Caco-2 (cell line): ENCODE measurements around the gene GNL2. TPM values are rescaled to one million over a fixed set of nuclear protein-coding genes. Genes with fewer than 3 reads are reported as not detected.
A peak's percentile ranks its signal among the peaks of the same experiment; 100 is the strongest.

ENCODE experiments used
- BruUV-seq: library from RNA; stranded (reverse); fragments of 400-500 nt; replicated peaks from 2 replicates; lab custom pipeline; 2021; lab: Mats Ljungman, UMichigan
- CTCF ChIA-PET: fragments of 300-600 bp; sonication (Branson Sonifier 250); formaldehyde crosslinking; loops from one replicate; lab custom pipeline; 2022; ENCODE audit warnings: antibody characterized with exemption; lab: Charles Lee
- POLR2A ChIA-PET: fragments of 300-600 bp; sonication (Branson Sonifier 250); formaldehyde crosslinking; loops from one replicate; lab custom pipeline; 2022; ENCODE audit warnings: antibody characterized with exemption; lab: Charles Lee
- DNase-seq, 2 experiments: peaks; one replicate each; pipeline versions ENCODE4 v3.0.0 to v3.0.0-alpha.2; 2020 to 2022
- H3K27me3 ChIP-seq: replicated peaks from 2 replicates; pipeline ENCODE4 v1.6.0; 2011; ENCODE audit warnings: low read length; ENCODE audit not compliant: control insufficient read depth, insufficient read depth
- H3K36me3 ChIP-seq: 2 replicates; pipeline ENCODE4 v1.5.1; 2011; ENCODE audit warnings: low read length; ENCODE audit not compliant: control insufficient read depth, insufficient read depth
- H3K4me1 ChIP-seq: fragments of 250-450 bp; sonication (Bioruptor Pico); 2 replicates; pipeline ENCODE4 v1.5.1; 2020; ENCODE audit warnings: mild to moderate bottlenecking
- H3K4me3 ChIP-seq: 2 replicates; pipeline ENCODE4 v1.5.1; 2011; ENCODE audit warnings: low read depth, mild to moderate bottlenecking, control low read depth, low read length
- H3K9me3 ChIP-seq: fragments of 250-450 bp; sonication (Bioruptor Pico); 2 replicates; pipeline ENCODE4 v1.5.1; 2020; ENCODE audit warnings: mild to moderate bottlenecking, moderate library complexity
- H3K27ac Mint-ChIP-seq: one replicate; pipeline ENCODE4 v1.8.0; 2022; ENCODE audit warnings: mixed read lengths; ENCODE audit not compliant: unreplicated experiment
- H3K27me3 Mint-ChIP-seq: one replicate; pipeline ENCODE4 v1.8.0; 2022; ENCODE audit warnings: mixed read lengths; ENCODE audit not compliant: insufficient read depth, unreplicated experiment
- H3K36me3 Mint-ChIP-seq: one replicate; pipeline ENCODE4 v1.8.0; 2022; ENCODE audit warnings: mild to moderate bottlenecking, mixed read lengths; ENCODE audit not compliant: insufficient read depth, unreplicated experiment
- H3K4me1 Mint-ChIP-seq: one replicate; pipeline ENCODE4 v1.8.0; 2022; ENCODE audit warnings: low read depth, mixed read lengths; ENCODE audit not compliant: unreplicated experiment
- H3K4me3 Mint-ChIP-seq: one replicate; pipeline ENCODE4 v1.8.0; 2022; ENCODE audit warnings: mild to moderate bottlenecking, moderate library complexity, mixed read lengths; ENCODE audit not compliant: unreplicated experiment
- H3K9me3 Mint-ChIP-seq: one replicate; pipeline ENCODE4 v1.8.0; 2022; ENCODE audit warnings: mixed read lengths; ENCODE audit not compliant: unreplicated experiment
- intact Hi-C: fragments of 100-400 bp; cut with micrococcal nuclease; formaldehyde crosslinking; loops from one replicate; pipeline ENCODE4 v1.10.0; 2022; ENCODE audit not compliant: unreplicated experiment
- total RNA-seq: library from RNA; stranded (reverse); gene quantifications from 2 replicates; pipeline ENCODE4 v1.2.3, GENCODE V29; 2022
- TF ChIP-seq, protein P1 (sequence below), 2 experiments: fragments of 200-600 bp in 1 of 2; IDR thresholded peaks; 1 replicate in 1 of 2; 2 replicates in 1 of 2; pipeline versions ENCODE4 v1.5.1 to v1.8.0; 2011 to 2022; ENCODE audit warnings: antibody characterized with exemption in 1 of 2, control low read depth in 1 of 2, inconsistent platforms in 1 of 2, low read depth in 1 of 2, low read length in 1 of 2, mild to moderate bottlenecking in 1 of 2, moderate library complexity in 1 of 2; ENCODE audit not compliant: insufficient read depth in 1 of 2, severe bottlenecking in 1 of 2, unreplicated experiment in 1 of 2

GNL2 gene
- total RNA-seq, 1 experiment from 2014 or later = 51.6 TPM

DNA sequence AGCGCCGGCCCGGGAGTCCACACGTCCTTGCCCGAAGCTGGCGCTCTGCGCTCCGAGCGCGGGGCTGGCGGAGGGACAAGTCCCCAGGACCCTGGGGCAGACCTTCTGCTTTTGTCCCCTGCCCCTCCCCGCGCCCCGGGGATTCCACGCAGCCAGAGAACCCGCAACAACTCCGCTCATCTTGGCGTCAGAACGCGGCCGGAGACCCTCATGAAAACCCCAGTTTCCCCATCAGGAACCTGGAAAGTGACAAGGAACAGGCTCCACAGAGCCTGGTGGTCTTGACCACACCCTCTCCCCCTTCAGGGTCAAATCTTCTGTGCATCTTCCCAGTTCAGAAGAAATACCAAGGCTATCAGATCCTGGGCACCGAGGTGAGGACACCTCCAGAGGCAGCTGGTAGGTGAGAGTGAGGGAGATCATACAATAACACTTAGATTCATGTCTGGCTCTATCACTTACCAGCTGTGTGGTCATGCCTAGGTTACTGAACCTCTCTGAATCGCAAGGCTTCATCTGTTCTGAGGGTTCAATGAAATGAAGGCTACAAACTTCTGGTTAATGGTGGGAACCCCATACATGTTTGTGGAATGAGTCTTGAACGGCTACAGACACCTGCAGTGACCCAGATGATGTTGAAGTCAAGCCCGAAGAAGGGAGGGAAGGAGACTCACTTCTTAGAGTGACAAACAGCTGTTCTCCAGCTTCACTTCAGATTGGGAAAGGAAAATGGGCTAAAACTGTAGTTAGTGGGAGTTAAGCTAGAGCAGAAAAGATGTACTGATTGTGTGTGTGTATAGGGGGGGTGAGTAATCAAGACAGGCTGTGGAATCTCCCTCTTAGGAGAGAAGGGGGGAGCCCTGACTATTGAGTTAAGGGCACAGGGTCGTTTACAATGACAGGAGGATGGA lies 39.5 kb upstream of the GNL2 start:
- no peak overlapping the region for H3K27ac Mint-ChIP-seq
- H3K9me3 ChIP-seq = no peaks in the 10 kb centered on the region
- no peaks in the 10 kb centered on the region for H3K9me3 Mint-ChIP-seq
- DNase-seq = no peak
- TF ChIP-seq, protein P1, sequence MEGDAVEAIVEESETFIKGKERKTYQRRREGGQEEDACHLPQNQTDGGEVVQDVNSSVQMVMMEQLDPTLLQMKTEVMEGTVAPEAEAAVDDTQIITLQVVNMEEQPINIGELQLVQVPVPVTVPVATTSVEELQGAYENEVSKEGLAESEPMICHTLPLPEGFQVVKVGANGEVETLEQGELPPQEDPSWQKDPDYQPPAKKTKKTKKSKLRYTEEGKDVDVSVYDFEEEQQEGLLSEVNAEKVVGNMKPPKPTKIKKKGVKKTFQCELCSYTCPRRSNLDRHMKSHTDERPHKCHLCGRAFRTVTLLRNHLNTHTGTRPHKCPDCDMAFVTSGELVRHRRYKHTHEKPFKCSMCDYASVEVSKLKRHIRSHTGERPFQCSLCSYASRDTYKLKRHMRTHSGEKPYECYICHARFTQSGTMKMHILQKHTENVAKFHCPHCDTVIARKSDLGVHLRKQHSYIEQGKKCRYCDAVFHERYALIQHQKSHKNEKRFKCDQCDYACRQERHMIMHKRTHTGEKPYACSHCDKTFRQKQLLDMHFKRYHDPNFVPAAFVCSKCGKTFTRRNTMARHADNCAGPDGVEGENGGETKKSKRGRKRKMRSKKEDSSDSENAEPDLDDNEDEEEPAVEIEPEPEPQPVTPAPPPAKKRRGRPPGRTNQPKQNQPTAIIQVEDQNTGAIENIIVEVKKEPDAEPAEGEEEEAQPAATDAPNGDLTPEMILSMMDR (IDR thresholded peaks at IDR 0.05; ENCODE audit: insufficient read depth in 1 of 2, low read depth in 1 of 2, low read length in 1 of 2, severe bottlenecking in 1 of 2, unreplicated experiment in 1 of 2) = no peak
- no peaks in the 10 kb centered on the region for H3K36me3 ChIP-seq
- no peak overlapping the region; the same call in 1 of the 2 replicates for H3K4me3 ChIP-seq
- no peaks in the 10 kb centered on the region for H3K36me3 Mint-ChIP-seq
- peak overlapping the region; percentile 28 for H3K4me3 Mint-ChIP-seq
- peaks cover 2% of the 10 kb centered on the region; the same call in 1 of the 2 replicates for H3K27me3 ChIP-seq
- ChIA-PET CTCF (interaction anchor here (0.6 kb wide), 1 partner anchor 10 kb away, joined by 4 read pairs; no protein-coding TSS in a partner anchor), POLR2A (no interaction called here)
- H3K4me1 ChIP-seq = 0 out of 2 replicates have a peak, but pooled peaks cover 5% of the 10 kb centered on the region
- intact Hi-C loops = no loop called here
- peaks cover 28% of the 10 kb centered on the region for H3K27me3 Mint-ChIP-seq
- no peaks in the 10 kb centered on the region for H3K4me1 Mint-ChIP-seq
- BruUV-seq = no TSS peak

DNA sequence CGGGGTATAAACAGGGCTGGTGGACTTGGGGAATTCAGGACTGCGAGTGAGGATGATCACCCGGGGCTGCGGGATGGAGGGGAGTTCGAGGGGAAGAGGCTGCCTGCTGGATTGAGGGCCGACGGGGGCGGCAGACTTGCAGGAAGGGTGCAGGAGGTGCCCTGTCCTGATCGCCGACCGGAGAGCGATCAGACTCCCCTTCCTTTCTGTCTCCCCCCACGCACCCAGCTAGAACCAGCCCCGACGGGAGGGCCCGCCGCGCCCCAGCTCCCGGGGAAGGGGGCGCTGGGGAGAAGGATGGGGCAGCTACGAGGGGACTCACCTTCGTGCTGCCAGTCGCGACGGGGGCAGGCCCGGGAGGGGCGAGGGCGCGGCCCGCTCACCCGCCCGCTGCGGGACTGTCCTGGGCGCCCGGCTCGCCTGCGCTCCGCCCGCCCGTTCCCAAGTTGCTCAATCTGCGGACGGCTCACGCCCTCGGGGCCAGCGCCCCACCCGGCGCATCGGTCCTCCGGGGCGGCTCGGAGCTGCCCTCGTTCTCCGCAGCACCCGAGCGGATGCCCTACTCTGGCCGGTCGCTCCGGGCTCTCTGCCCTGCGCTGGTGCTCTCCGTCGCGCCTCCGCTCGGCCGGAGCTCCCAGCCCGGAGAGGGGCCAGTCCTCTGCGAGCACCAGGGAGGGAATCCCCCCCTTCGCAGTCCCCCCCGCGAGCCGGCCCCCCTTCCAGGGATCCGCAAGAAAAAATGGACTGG lies 38.7 kb upstream of the GNL2 start, which contains the start of gene RSPO1:
Gene RSPO1, minus strand, starts transcription at position 649 of the 748 bp plus-strand sequence. CDS start 5,231 bp downstream, outside the sequence.
- BruUV-seq = no TSS peak
- Histone ChIP-seq H3K4me3 (peak within 1 kb of the TSS; percentile 25), H3K9me3 (no peaks in the 10 kb centered on the region), H3K4me1 (0 out of 2 replicates have a peak, but pooled peaks cover 5% of the 10 kb centered on the region), H3K36me3 (no peaks in the 10 kb centered on the region), H3K27me3 (peaks cover 2% of the 10 kb centered on the region; the same call in 1 of the 2 replicates)
- Mint-ChIP-seq H3K9me3 (no peaks in the 10 kb centered on the region), H3K27me3 (peaks cover 28% of the 10 kb centered on the region), H3K36me3 (no peaks in the 10 kb centered on the region), H3K4me3 (peak within 1 kb of the TSS; percentile 56), H3K4me1 (no peaks in the 10 kb centered on the region), H3K27ac (no peak within 1 kb of the TSS)
- CTCF ChIA-PET = interaction anchor here (0.6 to 0.8 kb wide), 2 partner anchors 9 to 10 kb away, joined by 3 to 4 read pairs; no protein-coding TSS in a partner anchor
- POLR2A ChIA-PET = no interaction called here
- TF ChIP-seq, protein P1 (IDR thresholded peaks at IDR 0.05; ENCODE audit: insufficient read depth in 1 of 2, low read depth in 1 of 2, low read length in 1 of 2, severe bottlenecking in 1 of 2, unreplicated experiment in 1 of 2) = no peak
- intact Hi-C loops = no loop called here
- DNase-seq = peak in 1 of 2 experiments; percentile 17

DNA sequence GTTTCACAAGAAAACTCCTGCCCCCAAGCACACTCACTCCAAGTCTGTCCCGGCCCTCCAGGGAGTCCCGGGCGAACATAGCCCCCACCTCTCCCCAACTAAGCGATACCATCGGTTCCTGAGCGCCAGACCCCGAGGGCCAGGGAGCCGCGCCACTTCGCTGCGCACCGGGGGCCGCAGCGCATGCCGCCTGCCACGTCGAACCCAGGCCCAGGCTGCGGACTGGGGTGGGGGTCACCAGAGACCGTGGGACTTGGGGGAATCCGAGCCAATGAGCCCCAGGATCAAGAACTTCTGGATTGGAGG lies 38.2 kb upstream of the GNL2 start:
- CTCF ChIA-PET = interaction anchor here (0.8 kb wide), 1 partner anchor 10 kb away, joined by 3 read pairs; no protein-coding TSS in a partner anchor
- H3K36me3 ChIP-seq = no peaks in the 10 kb centered on the region
- no peak overlapping the region for H3K27ac Mint-ChIP-seq
- 0 out of 2 replicates have a peak, but pooled peaks cover 5% of the 10 kb centered on the region for H3K4me1 ChIP-seq
- peaks cover 29% of the 10 kb centered on the region for H3K27me3 Mint-ChIP-seq
- intact Hi-C loops = no loop called here
- TF ChIP-seq, protein P1 (IDR thresholded peaks at IDR 0.05; ENCODE audit: insufficient read depth in 1 of 2, low read depth in 1 of 2, low read length in 1 of 2, severe bottlenecking in 1 of 2, unreplicated experiment in 1 of 2) = no peak
- no peaks in the 10 kb centered on the region for H3K9me3 Mint-ChIP-seq
- BruUV-seq = no TSS peak
- no peaks in the 10 kb centered on the region for H3K9me3 ChIP-seq
- H3K4me1 Mint-ChIP-seq = no peaks in the 10 kb centered on the region
- H3K4me3 Mint-ChIP-seq = peak overlapping the region; percentile 56
- H3K27me3 ChIP-seq = peaks cover 2% of the 10 kb centered on the region; the same call in 1 of the 2 replicates
- POLR2A ChIA-PET = no interaction called here
- DNase-seq = no peak
- H3K36me3 Mint-ChIP-seq = no peaks in the 10 kb centered on the region
- no peak overlapping the region for H3K4me3 ChIP-seq
